Neural cell (in vitro differentiated cells): ENCODE measurements around the gene BLCAP. TPM values are rescaled to one million over a fixed set of nuclear protein-coding genes. Genes with fewer than 3 reads are reported as not detected.

ENCODE experiments used
- H2AFZ ChIP-seq: fragments of 200-600, 300-800 bp; sonication (generic), shearing (Covaris generic); 2 replicates; pipeline ENCODE4 v1.6.0; 2014; ENCODE audit warnings: low read depth, mild to moderate bottlenecking, antibody characterized with exemption, low read length, moderate library complexity
- H3F3A ChIP-seq: fragments of 200-600 bp; shearing (Covaris generic); 2 replicates; pipeline ENCODE4 v1.6.1; 2016; ENCODE audit warnings: mild to moderate bottlenecking, moderate library complexity, mixed read lengths, antibody characterized with exemption, low read length; ENCODE audit not compliant: insufficient read depth, poor library complexity, severe bottlenecking
- H3K27ac ChIP-seq: fragments of 200-600, 300-800 bp; sonication (generic), shearing (Covaris generic); 2 replicates; pipeline ENCODE4 v1.5.1; 2014; ENCODE audit warnings: mild to moderate bottlenecking, low read length, moderate library complexity
- H3K27me3 ChIP-seq: fragments of 300-800, 200-600 bp; sonication (generic), shearing (Covaris generic); 2 replicates; pipeline ENCODE4 v1.6.0; 2014; ENCODE audit warnings: mild to moderate bottlenecking, low read depth, low read length, moderate library complexity; ENCODE audit not compliant: insufficient read depth
- H3K36me3 ChIP-seq: fragments of 300-800, 200-600 bp; sonication (generic), shearing (Covaris generic); 2 replicates; pipeline ENCODE4 v1.5.1; 2014; ENCODE audit warnings: mild to moderate bottlenecking, antibody characterized with exemption, low read length, moderate library complexity; ENCODE audit not compliant: insufficient read depth
- H3K4me2 ChIP-seq: fragments of 300-800, 200-600 bp; sonication (generic), shearing (Covaris generic); 2 replicates; pipeline ENCODE4 v1.6.0; 2014; ENCODE audit warnings: mild to moderate bottlenecking, low read length
- H3K4me3 ChIP-seq: fragments of 300-800, 200-600 bp; sonication (generic), shearing (Covaris generic); 2 replicates; pipeline ENCODE4 v1.5.1; 2014; ENCODE audit warnings: mild to moderate bottlenecking, low read length, moderate library complexity
- H3K79me2 ChIP-seq: fragments of 200-600 bp; shearing (Covaris generic); replicated peaks from 2 replicates; pipeline ENCODE4 v1.6.0; 2014; ENCODE audit warnings: mild to moderate bottlenecking, low read length, moderate library complexity; ENCODE audit not compliant: insufficient read depth
- H3K9ac ChIP-seq: fragments of 300-800, 200-600 bp; sonication (generic), shearing (Covaris generic); 2 replicates; pipeline ENCODE4 v1.6.1; 2016; ENCODE audit warnings: mild to moderate bottlenecking, low read length, mixed read lengths
- H3K9me2 ChIP-seq: fragments of 200-600 bp; shearing (Covaris generic); 2 replicates; pipeline ENCODE4 v1.6.1; 2016; ENCODE audit warnings: mild to moderate bottlenecking, low read length, mixed read lengths; ENCODE audit not compliant: insufficient read depth
- H3K9me3 ChIP-seq: fragments of 200-600, 300-800 bp; sonication (generic), shearing (Covaris generic); 2 replicates; pipeline ENCODE4 v1.6.1; 2016; ENCODE audit warnings: mild to moderate bottlenecking, mixed run types, low read length, moderate library complexity, mixed read lengths
- H4K20me1 ChIP-seq: fragments of 200-600 bp; shearing (Covaris generic); 2 replicates; pipeline ENCODE4 v1.6.1; 2016; ENCODE audit warnings: mild to moderate bottlenecking, mixed run types; ENCODE audit not compliant: insufficient read depth
- CTCF ChIP-seq: fragments of 450-650 bp; IDR thresholded peaks from 2 replicates; pipeline ENCODE4 v1.5.1; 2014; ENCODE audit warnings: antibody characterized with exemption, mild to moderate bottlenecking, moderate library complexity; ENCODE audit not compliant: poor library complexity, severe bottlenecking
- EP300 ChIP-seq: fragments of 450-650 bp; conservative IDR thresholded peaks from 2 replicates; pipeline ENCODE4 v1.6.1; 2014; ENCODE audit warnings: antibody characterized with exemption, mild to moderate bottlenecking, moderate library complexity; ENCODE audit not compliant: poor library complexity, severe bottlenecking
- EZH2 ChIP-seq: fragments of 200-600, 300-800 bp; shearing (Covaris generic), sonication (generic); IDR thresholded peaks from 2 replicates; pipeline ENCODE4 v1.6.1; 2014; ENCODE audit warnings: antibody characterized with exemption, low read length, borderline replicate concordance, mild to moderate bottlenecking; ENCODE audit not compliant: insufficient read depth, poor library complexity, severe bottlenecking
- MXI1 ChIP-seq: fragments of 450-650 bp; conservative IDR thresholded peaks from 2 replicates; pipeline ENCODE4 v1.6.1; 2014; ENCODE audit warnings: antibody characterized with exemption, mild to moderate bottlenecking; ENCODE audit not compliant: poor library complexity, severe bottlenecking
- POLR2AphosphoS5 ChIP-seq: IDR thresholded peaks from 2 replicates; pipeline ENCODE4 v1.6.1; 2012
- RAD21 ChIP-seq: fragments of 450-650 bp; conservative IDR thresholded peaks from 2 replicates; pipeline ENCODE4 v1.6.1; 2014; ENCODE audit warnings: antibody characterized with exemption, mild to moderate bottlenecking, moderate library complexity
- REST ChIP-seq: IDR thresholded peaks from 2 replicates; pipeline ENCODE4 v1.6.1; 2012; ENCODE audit warnings: borderline replicate concordance
- SMC3 ChIP-seq: fragments of 450-650 bp; conservative IDR thresholded peaks from 2 replicates; pipeline ENCODE4 v1.6.1; 2014; ENCODE audit warnings: antibody characterized with exemption, mild to moderate bottlenecking, moderate library complexity; ENCODE audit not compliant: poor library complexity
- TAF1 ChIP-seq: IDR thresholded peaks from 2 replicates; pipeline ENCODE4 v1.6.1; 2012; ENCODE audit warnings: low read depth
- polyA plus RNA-seq: library from polyadenylated mRNA; depleted of rRNA; stranded (reverse); fragments of >200 nt; gene quantifications from 2 replicates; pipeline ENCODE4 v1.2.3, GENCODE V29; 2014

Gene BLCAP
- polyA plus RNA-seq, 1 donor from 2014 or later, result 344 TPM

- no peaks in the 10 kb centered on the region for H3K9me3 ChIP-seq
- H3K4me2 ChIP-seq, result no peak overlapping the region
- no peak overlapping the region for H2AFZ ChIP-seq
- no peaks in the 10 kb centered on the region for H3K36me3 ChIP-seq
- H3K4me3 ChIP-seq, result no peak overlapping the region
- no peaks in the 10 kb centered on the region for H3K79me2 ChIP-seq
- no peak overlapping the region for H3K9ac ChIP-seq
- no peaks in the 10 kb centered on the region for H3K27me3 ChIP-seq
- no peaks in the 10 kb centered on the region for H3F3A ChIP-seq
- no peaks in the 10 kb centered on the region for H3K9me2 ChIP-seq
- H3K27ac ChIP-seq, result no peak overlapping the region
- TF ChIP-seq EZH2 (no peak), TAF1 (no peak), RAD21 (no peak), POLR2AphosphoS5 (no peak), SMC3 (no peak), EP300 (no peak), CTCF (no peak), MXI1 (no peak), REST (no peak)
- no peaks in the 10 kb centered on the region for H4K20me1 ChIP-seq
Measured at GRCh38 chr20:37480919-37481318, 46.8 kb downstream of the BLCAP start.

- Histone ChIP-seq H3F3A (no peaks in the 10 kb centered on the region), H3K4me3 (no peak overlapping the region), H3K27me3 (no peaks in the 10 kb centered on the region), H3K79me2 (no peaks in the 10 kb centered on the region), H3K27ac (no peak overlapping the region), H3K4me2 (no peak overlapping the region), H4K20me1 (no peaks in the 10 kb centered on the region), H3K36me3 (no peaks in the 10 kb centered on the region), H3K9me3 (no peaks in the 10 kb centered on the region), H2AFZ (no peak overlapping the region), H3K9ac (no peak overlapping the region), H3K9me2 (no peaks in the 10 kb centered on the region)
- TF ChIP-seq MXI1, result no peak
Measured at GRCh38 chr20:37479925-37480691, 47.6 kb downstream of the BLCAP start.
